Endothelial cell (in vitro differentiated cells): Measurements from ENCODE around the gene OR5H14. TPM values are rescaled to one million over a fixed set of nuclear protein-coding genes. Genes with fewer than 3 reads are reported as not detected.
A peak's percentile ranks its signal among the peaks of the same experiment; 100 is the strongest.
"Not testable (repeated sequence)": the region's sequence is repeated elsewhere in the genome, so short reads cannot be mapped to it uniquely, and the experiment has no call there.

Source experiments
- DNase-seq: peaks from one replicate; pipeline ENCODE4 v3.0.0; 2021; ENCODE audit warnings: low spot score
- H3K27ac Mint-ChIP-seq: one replicate; pipeline ENCODE4 v1.8.0; 2021; ENCODE audit warnings: mixed read lengths, inconsistent platforms; ENCODE audit not compliant: unreplicated experiment
- H3K27me3 Mint-ChIP-seq: one replicate; pipeline ENCODE4 v1.8.0; 2021; ENCODE audit warnings: mild to moderate bottlenecking, moderate library complexity, mixed read lengths, inconsistent platforms; ENCODE audit not compliant: unreplicated experiment
- H3K36me3 Mint-ChIP-seq: one replicate; pipeline ENCODE4 v1.8.0; 2021; ENCODE audit warnings: mild to moderate bottlenecking, low read depth, mixed read lengths, inconsistent platforms; ENCODE audit not compliant: unreplicated experiment
- H3K4me1 Mint-ChIP-seq: one replicate; pipeline ENCODE4 v1.8.0; 2021; ENCODE audit warnings: mild to moderate bottlenecking, mixed read lengths, inconsistent platforms; ENCODE audit not compliant: unreplicated experiment
- H3K4me3 Mint-ChIP-seq: one replicate; pipeline ENCODE4 v1.8.0; 2021; ENCODE audit warnings: mild to moderate bottlenecking, mixed read lengths, inconsistent platforms; ENCODE audit not compliant: unreplicated experiment
- H3K9me3 Mint-ChIP-seq: one replicate; pipeline ENCODE4 v1.8.0; 2021; ENCODE audit warnings: mixed read lengths, inconsistent platforms; ENCODE audit not compliant: unreplicated experiment
- total RNA-seq: library from RNA; stranded (reverse); fragmentation: NEBNext Ultra II Directional; extraction: Animal tissue kit (Norgen Biotek cat#: 25700); gene quantifications from one replicate; pipeline ENCODE4 v1.2.1, GENCODE V29; 2021; ENCODE audit not compliant: unreplicated experiment
- TF ChIP-seq, protein P1 (sequence below): fragments of 200-600 bp; sonication (generic); IDR thresholded peaks from one replicate; pipeline ENCODE4 v1.5.0; 2021; ENCODE audit warnings: antibody characterized with exemption; ENCODE audit not compliant: unreplicated experiment

OR5H14 gene
- total RNA-seq, 1 donor from 2014 or later, result not detected

DNA sequence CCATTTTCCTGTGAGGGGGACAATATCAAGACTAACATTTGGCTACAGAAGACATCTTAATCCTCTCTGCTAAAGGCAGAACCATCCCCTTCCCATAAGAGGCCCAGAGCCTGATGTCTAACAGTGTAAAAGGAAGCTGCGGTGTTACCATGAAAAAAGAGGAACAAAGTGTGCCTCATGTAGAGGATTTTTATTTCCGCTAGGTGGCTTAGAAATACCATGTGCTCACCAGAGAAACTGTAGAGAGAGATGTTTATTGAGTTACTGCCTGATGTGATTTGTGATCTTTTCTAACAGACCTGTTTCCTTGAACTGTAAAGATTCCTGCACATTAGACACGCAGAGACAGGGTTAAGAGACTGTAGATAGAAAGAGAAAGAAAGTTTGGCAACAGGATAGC is 41.3 kb downstream of the OR5H14 start:
- DNase-seq, result no peak
- Mint-ChIP-seq H3K9me3 (peaks cover 13% of the 10 kb centered on the region), H3K4me3 (no peak overlapping the region), H3K27ac (peak overlapping the region; percentile 87), H3K4me1 (peaks cover 28% of the 10 kb centered on the region), H3K36me3 (peaks cover 20% of the 10 kb centered on the region), H3K27me3 (peaks cover 9% of the 10 kb centered on the region)
- TF ChIP-seq, protein P1, sequence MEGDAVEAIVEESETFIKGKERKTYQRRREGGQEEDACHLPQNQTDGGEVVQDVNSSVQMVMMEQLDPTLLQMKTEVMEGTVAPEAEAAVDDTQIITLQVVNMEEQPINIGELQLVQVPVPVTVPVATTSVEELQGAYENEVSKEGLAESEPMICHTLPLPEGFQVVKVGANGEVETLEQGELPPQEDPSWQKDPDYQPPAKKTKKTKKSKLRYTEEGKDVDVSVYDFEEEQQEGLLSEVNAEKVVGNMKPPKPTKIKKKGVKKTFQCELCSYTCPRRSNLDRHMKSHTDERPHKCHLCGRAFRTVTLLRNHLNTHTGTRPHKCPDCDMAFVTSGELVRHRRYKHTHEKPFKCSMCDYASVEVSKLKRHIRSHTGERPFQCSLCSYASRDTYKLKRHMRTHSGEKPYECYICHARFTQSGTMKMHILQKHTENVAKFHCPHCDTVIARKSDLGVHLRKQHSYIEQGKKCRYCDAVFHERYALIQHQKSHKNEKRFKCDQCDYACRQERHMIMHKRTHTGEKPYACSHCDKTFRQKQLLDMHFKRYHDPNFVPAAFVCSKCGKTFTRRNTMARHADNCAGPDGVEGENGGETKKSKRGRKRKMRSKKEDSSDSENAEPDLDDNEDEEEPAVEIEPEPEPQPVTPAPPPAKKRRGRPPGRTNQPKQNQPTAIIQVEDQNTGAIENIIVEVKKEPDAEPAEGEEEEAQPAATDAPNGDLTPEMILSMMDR, result peak; percentile 41

DNA sequence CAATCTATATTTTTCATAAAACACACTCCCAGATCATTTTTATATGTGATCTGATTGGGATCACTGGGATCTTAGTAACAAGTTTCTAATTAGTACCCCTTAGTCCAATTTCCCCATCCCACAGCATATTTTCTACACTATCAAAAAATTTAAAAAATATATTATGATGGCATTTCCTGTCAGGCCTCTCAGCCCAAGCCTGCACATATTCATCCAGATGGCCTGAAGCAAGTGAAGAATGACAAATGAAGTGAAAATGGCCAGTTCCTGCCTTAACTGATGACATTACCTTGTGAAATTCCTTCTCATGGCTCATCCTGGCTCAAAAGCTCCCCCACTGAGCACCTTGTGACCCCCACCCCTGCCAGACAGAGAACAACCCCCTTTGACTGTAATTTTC is 43.6 kb downstream of the OR5H14 start:
- Mint-ChIP-seq H3K4me1 (peaks cover 28% of the 10 kb centered on the region), H3K36me3 (peaks cover 20% of the 10 kb centered on the region), H3K9me3 (peaks cover 13% of the 10 kb centered on the region)
- H3K27me3 Mint-ChIP-seq, H3K27ac Mint-ChIP-seq, H3K4me3 Mint-ChIP-seq, DNase-seq: not testable (repeated sequence)

DNA sequence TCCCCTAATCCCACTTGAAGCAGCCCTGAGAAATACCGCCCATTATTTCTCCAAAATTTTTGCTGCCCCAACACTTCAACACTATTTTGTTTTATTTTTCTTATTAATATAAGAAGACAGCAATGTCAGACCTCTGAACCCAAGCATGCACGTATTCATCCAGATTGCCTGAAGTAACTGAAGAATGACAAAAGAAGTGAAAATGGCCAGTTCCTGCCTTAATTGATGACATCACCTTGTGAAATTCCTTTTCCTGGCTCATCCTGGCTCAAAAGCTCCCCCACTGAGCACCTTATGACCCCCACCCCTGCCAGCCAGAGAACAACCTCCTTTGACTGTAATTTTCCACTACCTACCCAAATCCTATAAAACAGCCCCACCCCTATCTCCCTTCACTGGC is 49.0 kb downstream of the OR5H14 start:
- H3K9me3 Mint-ChIP-seq, result peaks cover 11% of the 10 kb centered on the region
- H3K4me3 Mint-ChIP-seq, H3K27me3 Mint-ChIP-seq, DNase-seq, H3K4me1 Mint-ChIP-seq: not testable (repeated sequence)
- peaks cover 15% of the 10 kb centered on the region for H3K36me3 Mint-ChIP-seq
- H3K27ac Mint-ChIP-seq, result peak overlapping the region; percentile 36

DNA sequence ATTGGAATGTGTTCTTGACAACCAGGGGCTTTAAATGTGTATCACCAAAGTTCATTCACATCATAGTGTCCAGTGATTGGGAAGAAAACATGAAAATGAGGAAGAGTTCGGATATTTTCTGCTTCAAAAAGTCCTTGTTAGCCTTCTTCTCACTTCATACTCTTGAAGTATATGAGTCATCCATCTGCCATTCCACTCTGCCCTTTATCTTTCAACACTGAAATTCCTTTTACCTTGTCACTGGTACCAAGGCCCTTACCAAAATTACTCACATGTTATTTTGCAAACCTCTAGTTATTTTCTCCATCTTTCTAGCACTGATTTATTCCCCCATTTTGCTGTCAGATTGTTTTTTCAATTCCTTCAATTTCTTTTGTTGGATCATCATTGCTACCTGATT is 51.7 kb downstream of the OR5H14 start:
- H3K36me3 Mint-ChIP-seq, result no peaks in the 10 kb centered on the region
- no peaks in the 10 kb centered on the region for H3K27me3 Mint-ChIP-seq
- no peak overlapping the region for H3K27ac Mint-ChIP-seq
- TF ChIP-seq, protein P1, result no peak
- no peak for DNase-seq
- no peak overlapping the region for H3K4me3 Mint-ChIP-seq
- H3K4me1 Mint-ChIP-seq, result no peaks in the 10 kb centered on the region
- no peaks in the 10 kb centered on the region for H3K9me3 Mint-ChIP-seq

Other genes with a start within 250 kb of the OR5H14 start
- 13.4 TPM for gene RIOX2, start 175.0 kb upstream of the OR5H14 start, total RNA-seq
- gene GABRR3, start 112.2 kb upstream of the OR5H14 start, total RNA-seq, result not detected
- gene OR5AC2, start 60.3 kb upstream of the OR5H14 start, total RNA-seq, result not detected
- not detected for gene OR5H1, start 16.8 kb upstream of the OR5H14 start, total RNA-seq
- gene OR5H15, start 19.2 kb downstream of the OR5H14 start, total RNA-seq, result not detected
- not detected for gene OR5H6, start 116.8 kb downstream of the OR5H14 start, total RNA-seq
- gene OR5H2, start 135.0 kb downstream of the OR5H14 start, total RNA-seq, result not detected
- not detected for gene OR5K4, start 206.4 kb downstream of the OR5H14 start, total RNA-seq
- gene OR5K3, start 243.2 kb downstream of the OR5H14 start, total RNA-seq, result not detected